GM12878 (cell line): Measurements from ENCODE around the gene PDZRN4. TPM values are rescaled to one million over a fixed set of nuclear protein-coding genes. Genes with fewer than 3 reads are reported as not detected.

ENCODE experiments used
- DPF2 ChIP-seq: fragments of 450-650 bp; IDR thresholded peaks from 2 replicates; pipeline ENCODE4 v1.6.1; 2017; ENCODE audit warnings: mild to moderate bottlenecking
- EGR1 ChIP-seq, 2 experiments: IDR thresholded peaks; 1 replicate in 1 of 2; 2 replicates in 1 of 2; pipeline ENCODE4 v1.6.1; 2011 to 2012; ENCODE audit warnings: low read depth in 2 of 2, low read length in 2 of 2, borderline replicate concordance in 1 of 2, mild to moderate bottlenecking in 1 of 2, moderate library complexity in 1 of 2
- FOS ChIP-seq: IDR thresholded peaks from 3 replicates; pipeline ENCODE4 v1.6.1; 2011; ENCODE audit warnings: borderline replicate concordance; ENCODE audit not compliant: insufficient read length; ENCODE audit errors: extremely low read depth
- HDAC2 ChIP-seq: fragments of 200-600 bp; sonication (generic); IDR thresholded peaks from 2 replicates; pipeline ENCODE4 v1.6.1; 2017
- HDAC6 ChIP-seq: fragments of 200-600 bp; sonication (generic); IDR thresholded peaks from one replicate; pipeline ENCODE4 v1.8.0; 2017; ENCODE audit warnings: antibody characterized with exemption; ENCODE audit not compliant: unreplicated experiment
- SMARCA5 ChIP-seq: fragments of 450-650 bp; IDR thresholded peaks from 2 replicates; pipeline ENCODE4 v1.6.1; 2017; ENCODE audit warnings: mild to moderate bottlenecking
- SMC3 ChIP-seq: IDR thresholded peaks from 2 replicates; pipeline ENCODE4 v1.6.1; 2011; ENCODE audit warnings: low read length, improper control_type of control experiment, borderline replicate concordance
- TBL1XR1 ChIP-seq: IDR thresholded peaks from 2 replicates; pipeline ENCODE4 v1.6.1; 2012; ENCODE audit warnings: low read depth, low read length, improper control_type of control experiment
- ZNF384 ChIP-seq: IDR thresholded peaks from 2 replicates; pipeline ENCODE4 v1.6.1; 2012; ENCODE audit warnings: low read depth, mild to moderate bottlenecking, low read length, improper control_type of control experiment, borderline replicate concordance
- polyA plus RNA-seq, 11 experiments: library from polyadenylated mRNA; depleted of rRNA in 4 of 11; unstranded in 6 of 11; stranded (reverse) in 5 of 11; fragments of >200 nt; fragmentation: Nextera tagmentation in 4 of 11; fragmentation: Illumina TruSeq in 1 of 11; extraction: Ambion mirVana in 4 of 11; extraction: Trizol in 1 of 11; gene quantifications; 1 replicate in 1 of 11; 2 replicates in 10 of 11; pipeline versions ENCODE4 v1.2.1 to v1.2.3, GENCODE V29; 2011 to 2016; ENCODE audit warnings: inconsistent platforms in 2 of 11, missing spikeins in 2 of 11, low read depth in 1 of 11
- total RNA-seq, 4 experiments: library from RNA; depleted of rRNA in 3 of 4; stranded (reverse); fragments of >200 nt in 3 of 4; fragmentation: Illumina TruSeq in 1 of 4; extraction: Trizol in 1 of 4; gene quantifications; 2 replicates each; pipeline versions ENCODE4 v1.2.1 to v1.2.3, GENCODE V29; 2013 to 2021
- TF ChIP-seq, protein P1 (sequence below): fragments of 450-650 bp; formaldehyde crosslinking; IDR thresholded peaks from 2 replicates; pipeline ENCODE4 v1.4.0; 2022; ENCODE audit warnings: mild to moderate bottlenecking, moderate library complexity
- TF ChIP-seq, protein P2 (sequence below): IDR thresholded peaks from 2 replicates; pipeline ENCODE4 v1.6.1; 2012; ENCODE audit warnings: mild to moderate bottlenecking, low read depth, low read length

The PDZRN4 gene
- total and polyA plus RNA-seq, 10 of the 15 experiments (the other 5 are each of a cell fraction or from before 2014, with no cell fraction given) = 0.03 TPM; not detected in 9

DNA sequence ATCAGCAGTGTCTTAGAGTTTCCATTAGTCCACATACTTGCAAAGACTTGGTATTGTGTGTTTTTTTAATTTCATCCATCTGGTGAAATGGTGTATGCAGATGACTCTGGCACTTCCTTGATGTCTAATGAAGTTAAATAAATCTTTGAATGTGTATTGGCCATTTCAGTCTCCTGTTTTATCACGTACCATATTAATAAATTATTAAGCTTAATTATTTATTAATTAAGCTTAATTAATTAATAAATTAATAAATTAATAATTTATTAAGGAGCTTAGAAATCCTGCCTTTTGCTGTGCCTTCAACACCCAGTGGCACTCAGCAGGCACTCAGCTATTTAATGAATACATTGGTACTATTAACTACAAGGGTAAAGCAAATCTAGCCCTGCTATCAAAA, 18.2 kb downstream of the PDZRN4 start (continued):
- TF ChIP-seq FOS (no peak), SMARCA5 (no peak), TBL1XR1 (no peak), HDAC6 (no peak), HDAC2 (no peak), DPF2 (no peak), ZNF384 (no peak), SMC3 (no peak), EGR1 (IDR thresholded peaks at IDR 0.05; ENCODE audit: borderline replicate concordance in 1 of 2, low read depth in 2 of 2, low read length in 2 of 2) (no peak)
- TF ChIP-seq, protein P1, sequence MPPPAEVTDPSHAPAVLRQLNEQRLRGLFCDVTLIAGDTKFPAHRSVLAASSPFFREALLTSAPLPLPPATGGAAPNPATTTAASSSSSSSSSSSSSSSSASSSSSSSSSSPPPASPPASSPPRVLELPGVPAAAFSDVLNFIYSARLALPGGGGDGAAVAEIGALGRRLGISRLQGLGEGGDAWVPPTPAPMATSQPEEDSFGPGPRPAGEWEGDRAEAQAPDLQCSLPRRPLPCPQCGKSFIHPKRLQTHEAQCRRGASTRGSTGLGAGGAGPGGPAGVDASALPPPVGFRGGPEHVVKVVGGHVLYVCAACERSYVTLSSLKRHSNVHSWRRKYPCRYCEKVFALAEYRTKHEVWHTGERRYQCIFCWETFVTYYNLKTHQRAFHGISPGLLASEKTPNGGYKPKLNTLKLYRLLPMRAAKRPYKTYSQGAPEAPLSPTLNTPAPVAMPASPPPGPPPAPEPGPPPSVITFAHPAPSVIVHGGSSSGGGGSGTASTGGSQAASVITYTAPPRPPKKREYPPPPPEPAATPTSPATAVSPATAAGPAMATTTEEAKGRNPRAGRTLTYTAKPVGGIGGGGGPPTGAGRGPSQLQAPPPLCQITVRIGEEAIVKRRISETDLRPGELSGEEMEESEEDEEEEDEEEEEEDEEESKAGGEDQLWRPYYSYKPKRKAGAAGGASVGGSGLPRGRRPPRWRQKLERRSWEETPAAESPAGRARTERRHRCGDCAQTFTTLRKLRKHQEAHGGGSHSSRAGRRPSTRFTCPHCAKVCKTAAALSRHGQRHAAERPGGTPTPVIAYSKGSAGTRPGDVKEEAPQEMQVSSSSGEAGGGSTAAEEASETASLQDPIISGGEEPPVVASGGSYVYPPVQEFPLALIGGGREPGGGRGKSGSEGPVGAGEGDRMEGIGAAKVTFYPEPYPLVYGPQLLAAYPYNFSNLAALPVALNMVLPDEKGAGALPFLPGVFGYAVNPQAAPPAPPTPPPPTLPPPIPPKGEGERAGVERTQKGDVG (CRISPR knock-in tag) = no peak
- TF ChIP-seq, protein P2, sequence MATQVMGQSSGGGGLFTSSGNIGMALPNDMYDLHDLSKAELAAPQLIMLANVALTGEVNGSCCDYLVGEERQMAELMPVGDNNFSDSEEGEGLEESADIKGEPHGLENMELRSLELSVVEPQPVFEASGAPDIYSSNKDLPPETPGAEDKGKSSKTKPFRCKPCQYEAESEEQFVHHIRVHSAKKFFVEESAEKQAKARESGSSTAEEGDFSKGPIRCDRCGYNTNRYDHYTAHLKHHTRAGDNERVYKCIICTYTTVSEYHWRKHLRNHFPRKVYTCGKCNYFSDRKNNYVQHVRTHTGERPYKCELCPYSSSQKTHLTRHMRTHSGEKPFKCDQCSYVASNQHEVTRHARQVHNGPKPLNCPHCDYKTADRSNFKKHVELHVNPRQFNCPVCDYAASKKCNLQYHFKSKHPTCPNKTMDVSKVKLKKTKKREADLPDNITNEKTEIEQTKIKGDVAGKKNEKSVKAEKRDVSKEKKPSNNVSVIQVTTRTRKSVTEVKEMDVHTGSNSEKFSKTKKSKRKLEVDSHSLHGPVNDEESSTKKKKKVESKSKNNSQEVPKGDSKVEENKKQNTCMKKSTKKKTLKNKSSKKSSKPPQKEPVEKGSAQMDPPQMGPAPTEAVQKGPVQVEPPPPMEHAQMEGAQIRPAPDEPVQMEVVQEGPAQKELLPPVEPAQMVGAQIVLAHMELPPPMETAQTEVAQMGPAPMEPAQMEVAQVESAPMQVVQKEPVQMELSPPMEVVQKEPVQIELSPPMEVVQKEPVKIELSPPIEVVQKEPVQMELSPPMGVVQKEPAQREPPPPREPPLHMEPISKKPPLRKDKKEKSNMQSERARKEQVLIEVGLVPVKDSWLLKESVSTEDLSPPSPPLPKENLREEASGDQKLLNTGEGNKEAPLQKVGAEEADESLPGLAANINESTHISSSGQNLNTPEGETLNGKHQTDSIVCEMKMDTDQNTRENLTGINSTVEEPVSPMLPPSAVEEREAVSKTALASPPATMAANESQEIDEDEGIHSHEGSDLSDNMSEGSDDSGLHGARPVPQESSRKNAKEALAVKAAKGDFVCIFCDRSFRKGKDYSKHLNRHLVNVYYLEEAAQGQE = no peak
